HTERT RPE-1 (cell line): ENCODE data around the gene ELOF1.
"Not testable (repeated sequence)": the region's sequence is repeated elsewhere in the genome, so short reads cannot be mapped to it uniquely, and the experiment has no call there.

ENCODE experiments used
- in situ Hi-C: fragments of 300-500 bp; cut with MboI; formaldehyde crosslinking; loops from 4 replicates; pipeline ENCODE4 v1.14.3; 2020; ENCODE audit warnings: low sequenced_read_pairs

The ELOF1 gene

DNA sequence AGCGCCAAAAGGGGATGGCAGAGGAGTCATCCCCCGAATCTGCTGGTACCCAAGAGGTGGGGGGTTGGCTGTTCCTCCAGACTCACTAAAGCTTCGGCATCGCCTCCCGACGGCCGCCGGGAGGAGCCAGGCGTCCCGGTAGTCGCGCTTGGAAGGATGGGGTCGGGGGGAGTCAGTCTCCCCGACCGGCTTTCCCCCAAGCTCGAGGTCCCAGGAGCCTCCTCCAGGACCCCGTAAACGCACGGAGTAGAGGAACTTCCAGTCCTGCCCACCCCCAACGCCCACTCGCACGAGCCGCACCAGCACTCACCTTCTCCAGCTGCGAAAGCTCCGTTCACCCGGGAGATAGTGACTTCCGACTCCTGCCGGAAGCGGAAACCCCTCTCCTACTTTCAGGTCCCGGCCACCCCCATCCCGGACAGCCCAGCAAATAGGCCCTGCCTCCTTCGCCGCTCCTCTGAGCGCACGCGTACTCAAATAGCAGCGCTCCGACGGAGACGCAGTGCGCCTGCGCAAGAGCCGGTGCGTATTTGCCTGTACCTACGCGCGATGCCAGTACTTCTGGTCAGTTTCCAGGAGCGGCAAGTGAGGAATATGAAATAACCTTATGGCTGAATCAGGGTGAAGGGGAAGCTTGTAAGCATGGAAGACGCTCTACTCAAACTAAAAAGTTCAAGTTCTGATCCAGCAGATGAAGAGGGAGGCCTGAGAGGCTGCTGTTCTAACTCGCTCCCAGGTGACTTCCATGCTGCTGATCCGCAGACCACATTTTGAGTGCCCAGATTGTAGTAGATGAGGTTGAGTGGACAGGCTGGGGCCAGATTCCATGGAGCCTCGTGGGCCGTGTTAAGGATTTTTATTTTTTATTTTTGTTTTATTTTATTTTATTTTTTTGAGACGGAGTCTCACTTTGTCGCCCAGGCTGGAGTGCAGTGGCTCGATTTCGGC, at the start of gene ELOF1:
Gene ELOF1, minus strand, starts transcription at position 350 of the 948 bp plus-strand sequence. CDS start 4,883 bp downstream, outside the sequence.
- in situ Hi-C loops = no loop called here

DNA sequence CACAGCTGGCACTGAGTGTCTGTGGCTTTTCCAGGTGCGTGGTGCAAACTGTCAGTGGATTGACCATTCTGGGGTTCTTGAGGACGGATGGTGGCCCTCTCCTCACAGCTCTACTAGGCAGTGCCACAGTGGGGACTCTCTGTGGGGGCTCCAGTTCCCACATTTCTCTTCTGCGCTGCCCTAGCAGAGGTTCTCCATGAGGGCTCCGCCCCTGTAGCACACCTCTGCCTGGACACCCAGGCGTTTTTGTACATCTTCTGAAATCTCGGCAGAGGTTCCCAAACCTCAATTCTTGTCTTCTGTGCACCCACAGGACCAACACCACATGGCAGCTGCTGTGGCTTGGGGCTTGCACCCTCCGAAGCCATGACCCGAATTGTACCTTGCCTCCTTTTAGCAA, 47.5 kb upstream of the ELOF1 start:
- in situ Hi-C loops = no loop called here

DNA sequence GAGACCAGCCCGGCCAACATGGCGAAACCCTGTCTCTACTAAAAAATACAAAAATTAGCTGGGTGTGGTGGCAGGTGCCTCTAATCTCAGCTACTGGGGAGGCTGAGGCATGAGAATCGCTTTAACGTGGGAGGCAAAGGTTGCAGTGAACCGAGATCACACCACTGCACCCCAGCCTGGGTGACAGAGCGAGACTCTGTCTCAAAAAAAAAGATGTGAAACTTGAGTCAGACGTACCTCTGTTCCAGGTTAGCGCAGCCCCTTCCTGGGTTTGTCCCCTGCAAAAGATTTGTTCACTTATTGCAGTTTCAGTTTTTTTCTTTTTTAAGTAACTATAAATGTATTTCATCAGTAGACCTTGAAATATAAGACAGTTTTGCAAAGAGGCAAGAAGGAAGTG, 40.7 kb upstream of the ELOF1 start:
- in situ Hi-C loops = not testable (repeated sequence)

DNA sequence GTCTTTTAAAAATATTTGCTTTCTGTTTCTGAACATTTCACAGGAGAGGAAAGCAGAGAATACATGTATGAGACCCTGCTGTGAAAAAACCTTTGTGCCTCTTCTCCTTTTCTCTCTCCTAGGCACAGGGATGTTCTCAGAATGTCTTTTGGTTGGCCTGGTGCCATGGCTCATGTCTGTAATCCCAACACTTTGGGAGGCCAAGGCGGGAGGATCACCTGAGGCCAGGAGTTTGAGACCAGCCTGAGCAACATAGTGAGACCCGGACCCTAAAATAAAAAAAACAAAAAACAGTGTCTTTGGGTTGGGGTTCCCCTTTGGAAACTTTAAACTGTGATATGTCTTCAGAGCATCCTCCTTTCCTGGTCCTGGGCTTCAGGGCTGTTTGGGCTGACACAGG, 39.7 kb upstream of the ELOF1 start:
- in situ Hi-C loops = no loop called here

DNA sequence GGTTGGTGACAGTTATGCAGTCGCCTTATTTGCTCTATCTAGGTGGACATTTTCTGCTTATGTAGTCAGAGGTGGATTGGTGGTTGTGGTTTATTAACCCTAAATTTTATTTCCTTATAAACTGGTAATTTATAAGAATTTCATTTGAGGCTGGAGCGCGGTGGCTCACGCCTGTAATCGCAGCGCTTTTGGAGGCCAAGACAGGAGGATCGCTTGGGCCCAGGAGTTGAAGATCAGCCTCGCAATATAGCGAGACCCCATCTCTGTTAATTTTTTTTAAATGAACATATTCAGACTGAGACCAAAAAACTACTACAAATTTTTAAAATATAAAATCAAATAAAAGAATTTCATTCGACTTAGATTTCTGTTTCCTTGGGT, 39.1 kb upstream of the ELOF1 start:
- in situ Hi-C loops = no loop called here

DNA sequence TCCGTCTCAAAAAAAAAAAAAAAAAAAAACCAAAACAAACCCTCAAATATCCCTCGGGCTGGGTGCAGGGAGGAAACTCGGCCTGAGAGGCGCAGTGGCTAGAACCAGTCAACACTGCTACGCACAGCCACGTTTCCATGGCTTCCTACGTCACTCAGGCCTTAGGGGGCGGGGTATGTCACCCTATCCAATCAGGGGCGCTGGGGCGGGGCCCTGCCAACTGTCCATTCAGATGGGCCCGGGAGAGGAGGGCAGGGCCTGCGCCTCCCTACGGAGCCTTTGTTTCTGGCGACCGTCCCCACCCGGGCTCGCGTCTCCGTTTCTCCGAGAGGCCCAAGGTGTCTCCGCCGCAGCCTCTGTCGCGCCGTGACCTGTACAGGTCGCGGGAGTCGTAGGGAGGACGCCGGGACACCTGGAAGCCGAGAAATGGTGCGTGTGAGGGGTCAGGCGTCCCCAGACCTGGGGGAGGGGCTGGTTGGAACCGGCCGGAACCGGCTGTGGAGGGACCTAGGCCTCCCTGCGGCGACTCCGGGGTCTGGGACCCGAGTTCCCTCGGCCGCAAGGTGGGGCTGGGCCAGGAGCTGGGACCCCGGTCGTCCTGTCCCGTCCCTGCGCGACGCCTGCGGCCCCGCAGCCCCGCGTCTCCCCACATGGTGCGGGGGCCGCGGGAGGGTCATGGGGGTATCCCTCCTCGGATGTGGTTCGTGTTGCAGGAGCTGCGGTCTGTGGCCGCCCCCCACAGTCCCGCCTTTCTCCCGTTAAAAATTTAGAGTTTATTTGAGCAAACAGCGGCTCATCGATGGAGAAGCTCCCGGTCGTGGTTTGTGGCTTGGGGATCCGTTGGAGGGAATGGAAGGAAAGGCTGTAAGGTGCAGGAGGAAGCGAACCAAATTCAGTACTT, 38.4 kb upstream of the ELOF1 start, which contains the start of gene ZNF627:
Gene ZNF627, plus strand, starts transcription at position 282 of the 901 bp plus-strand sequence. Its CDS starts 145 bp downstream, at position 427.
- in situ Hi-C loops = no loop called here

DNA sequence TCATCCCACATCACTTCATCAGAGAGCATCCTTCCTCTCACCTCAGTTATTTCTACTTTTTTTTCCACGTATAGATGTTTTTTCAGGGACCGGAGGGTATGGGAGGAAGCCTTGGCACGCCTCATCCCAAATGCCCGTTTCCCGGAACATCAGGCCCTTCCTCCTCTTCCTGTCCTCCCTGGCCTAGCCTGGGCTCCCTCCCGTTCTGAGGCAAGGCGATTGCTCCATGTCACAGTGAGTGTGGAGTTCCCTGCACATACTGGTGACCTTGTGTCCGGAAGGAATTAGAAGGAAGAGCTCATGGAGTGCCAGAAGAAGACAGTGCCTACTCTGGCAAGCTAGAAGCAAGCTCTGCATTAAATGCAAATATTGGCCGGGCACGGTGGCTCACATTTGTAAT, 37.1 kb upstream of the ELOF1 start:
- in situ Hi-C loops = no loop called here

DNA sequence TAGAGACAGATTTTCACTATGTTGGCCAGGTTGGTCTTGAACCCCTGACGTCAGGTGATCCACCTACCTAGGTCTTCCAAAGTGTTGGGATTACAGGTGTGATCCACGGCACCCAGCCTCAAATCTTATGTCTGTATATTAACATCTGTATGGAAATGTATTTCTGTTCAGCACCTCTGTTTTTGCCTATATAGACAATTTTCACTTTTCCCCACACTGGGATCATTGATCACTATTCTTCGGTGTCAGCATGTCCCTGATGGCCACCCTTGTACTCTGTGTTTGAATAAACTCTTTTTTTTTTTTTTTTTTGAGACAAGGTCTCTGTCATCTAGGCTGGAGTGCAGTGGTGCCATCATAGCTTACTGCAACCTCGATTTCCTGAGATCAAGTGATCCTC, 35.1 kb upstream of the ELOF1 start:
- in situ Hi-C loops = no loop called here

DNA sequence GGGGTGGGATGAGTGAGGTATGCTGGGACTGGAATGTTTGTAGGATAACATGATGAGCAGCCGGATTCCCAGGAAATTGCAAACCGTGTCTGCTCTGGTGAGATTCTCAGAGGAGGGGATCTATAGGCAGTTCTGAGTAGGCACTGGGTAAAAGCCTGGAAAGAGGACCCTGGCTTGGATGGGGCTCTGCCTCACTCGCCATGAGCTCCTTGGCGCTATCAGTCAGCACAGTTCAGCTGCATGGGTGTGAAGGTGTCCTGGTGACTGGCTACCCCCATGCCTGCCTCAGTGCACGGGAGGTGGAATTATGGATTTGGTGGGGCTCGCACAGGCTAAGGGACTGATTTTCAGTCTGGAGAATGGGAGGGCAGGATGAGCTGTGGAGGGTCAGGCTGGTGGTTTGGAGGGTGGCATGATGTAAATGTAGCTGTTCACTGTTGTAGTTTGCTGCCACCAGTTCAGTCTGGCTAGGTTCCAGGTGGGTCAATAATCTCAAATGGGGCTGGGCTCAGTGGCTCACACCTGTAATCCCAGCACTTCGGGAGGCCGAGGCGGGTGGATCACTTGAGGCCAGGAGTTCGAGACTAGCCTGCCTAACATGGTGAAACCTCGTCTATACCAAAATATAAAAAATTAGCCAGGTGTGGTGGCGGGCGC, 29.1 kb upstream of the ELOF1 start:
- in situ Hi-C loops = no loop called here

DNA sequence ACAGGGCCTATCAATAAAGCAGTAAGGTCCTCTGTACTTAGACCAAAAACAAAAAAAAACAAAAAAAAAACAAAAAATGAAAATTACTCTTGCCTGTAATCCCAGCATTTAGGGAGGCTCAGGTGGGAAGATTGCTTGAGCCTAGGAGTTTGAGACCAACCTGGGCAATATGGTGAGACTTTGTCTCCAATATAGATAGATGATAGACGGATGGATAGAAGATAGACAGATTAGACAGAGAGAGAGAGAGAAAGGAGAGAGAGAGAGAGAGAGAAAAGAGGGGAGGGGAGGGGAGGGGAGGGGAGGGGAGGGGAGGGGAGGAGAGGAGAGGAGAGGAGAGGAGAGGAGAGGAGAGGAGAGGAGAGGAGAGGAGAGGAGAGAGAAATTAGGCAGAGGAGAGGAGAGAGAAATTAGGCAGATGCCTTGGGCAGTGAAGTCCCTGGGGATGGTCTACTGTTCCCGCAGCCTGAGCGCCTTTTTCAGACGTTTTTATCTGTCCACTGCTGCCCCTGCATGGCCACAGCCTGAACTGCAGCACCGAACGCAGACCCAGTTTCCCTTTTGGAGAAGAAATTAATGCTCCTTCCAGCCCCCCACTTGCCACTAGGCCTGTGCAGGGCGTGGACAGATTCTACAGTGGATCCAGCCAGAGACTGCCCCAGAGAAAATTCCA, 28.4 kb upstream of the ELOF1 start:
- in situ Hi-C loops = no loop called here

DNA sequence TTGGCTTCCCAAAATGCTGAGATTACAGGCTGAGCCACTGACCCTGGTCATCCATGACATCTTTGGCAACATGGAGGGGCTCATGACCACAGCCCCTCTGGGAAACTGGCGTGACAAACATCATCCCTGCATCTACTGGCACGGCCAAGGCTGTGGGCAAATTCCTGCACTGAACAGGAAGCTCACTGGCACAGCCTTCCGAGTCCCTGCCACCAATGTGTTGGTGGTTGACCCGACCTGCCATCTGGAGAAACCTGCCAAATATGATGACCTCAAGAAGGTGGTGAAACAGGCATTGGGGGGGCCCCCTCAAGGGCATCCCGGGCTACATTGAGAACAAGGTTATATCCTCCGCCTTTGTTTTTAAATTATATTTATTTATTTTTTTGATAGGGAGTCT, 27.3 kb upstream of the ELOF1 start:
- in situ Hi-C loops = no loop called here

DNA sequence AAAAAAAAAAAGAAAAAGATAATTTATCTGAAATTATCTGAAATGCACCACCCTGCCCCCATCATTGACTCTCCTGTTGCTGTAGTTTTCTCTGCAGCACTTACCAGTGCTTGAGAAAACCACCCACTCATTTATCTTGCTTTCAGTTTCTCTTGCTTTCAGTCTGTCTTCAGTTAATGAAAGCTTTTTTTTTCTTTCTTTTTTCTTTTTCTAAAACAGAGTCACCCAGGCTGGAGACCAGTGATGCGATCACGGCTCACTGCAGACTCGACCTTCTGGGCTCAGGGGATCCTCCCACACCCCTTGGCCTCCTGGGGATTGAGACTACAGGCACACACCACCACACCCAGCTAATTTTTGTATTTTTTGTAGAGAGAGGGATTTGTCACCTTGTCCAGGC, 22.7 kb upstream of the ELOF1 start:
- in situ Hi-C loops = no loop called here

DNA sequence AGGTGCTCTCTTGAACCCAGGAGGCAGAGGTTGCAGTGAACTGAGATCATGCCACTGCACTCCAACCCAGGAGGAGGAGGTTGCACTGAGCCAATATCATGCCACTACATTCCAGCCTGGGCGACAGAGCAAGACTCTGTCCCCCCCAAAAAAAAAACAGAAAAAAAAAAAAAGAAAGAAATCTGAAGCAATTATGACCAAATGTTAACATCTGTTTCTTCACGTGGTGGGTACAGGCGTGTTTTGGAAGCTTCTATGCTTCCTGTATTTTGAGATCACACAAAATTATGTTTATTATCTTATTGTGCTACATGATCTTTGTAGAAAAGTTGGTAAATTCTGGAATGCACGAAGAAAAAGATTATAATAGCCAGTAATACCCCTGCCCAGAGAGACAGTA, 21.1 kb upstream of the ELOF1 start:
- in situ Hi-C loops = no loop called here

DNA sequence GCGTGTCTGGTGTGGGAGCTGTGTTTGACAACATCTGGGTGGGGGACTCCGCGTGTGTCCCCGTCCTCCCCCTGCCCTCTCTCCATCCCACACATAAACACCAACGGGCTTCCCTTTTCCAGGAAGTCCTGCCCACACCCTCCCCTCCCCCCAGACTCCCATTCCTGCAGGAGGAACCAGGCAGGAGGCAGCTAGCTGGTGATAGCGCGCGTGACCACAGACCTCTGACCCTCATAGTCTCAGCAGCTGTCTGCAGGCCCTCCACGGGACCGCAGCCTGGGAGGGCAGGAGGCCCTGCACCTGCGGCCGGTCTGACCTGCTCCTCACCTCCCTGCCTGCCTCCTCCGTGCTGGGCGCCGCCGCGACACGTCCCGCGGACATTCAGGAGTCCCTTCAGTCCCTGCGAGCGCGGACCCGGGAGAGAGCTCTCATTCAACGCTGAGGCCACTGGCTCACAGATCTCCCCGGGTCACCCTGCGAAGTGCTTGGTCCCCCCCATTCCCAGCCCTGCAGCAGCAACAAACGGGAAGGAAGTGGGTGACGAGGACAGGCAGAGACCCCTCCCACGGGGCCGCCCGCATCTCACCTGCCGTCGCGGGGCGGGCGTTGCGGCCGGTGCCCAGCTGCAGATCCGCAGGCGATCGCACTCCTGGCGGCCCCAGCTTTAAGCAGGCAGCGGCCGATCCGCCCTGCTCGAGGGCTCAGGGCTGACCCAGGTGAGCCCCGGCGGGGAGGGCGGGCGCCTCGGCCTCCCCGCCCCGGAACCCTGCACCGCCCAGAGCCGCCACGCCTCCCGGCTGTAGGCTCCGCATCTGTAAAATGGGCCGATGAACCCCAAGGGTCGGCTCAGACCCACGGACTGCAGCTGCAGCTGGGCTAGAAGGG, 19.5 kb upstream of the ELOF1 start:
- in situ Hi-C loops = no loop called here

DNA sequence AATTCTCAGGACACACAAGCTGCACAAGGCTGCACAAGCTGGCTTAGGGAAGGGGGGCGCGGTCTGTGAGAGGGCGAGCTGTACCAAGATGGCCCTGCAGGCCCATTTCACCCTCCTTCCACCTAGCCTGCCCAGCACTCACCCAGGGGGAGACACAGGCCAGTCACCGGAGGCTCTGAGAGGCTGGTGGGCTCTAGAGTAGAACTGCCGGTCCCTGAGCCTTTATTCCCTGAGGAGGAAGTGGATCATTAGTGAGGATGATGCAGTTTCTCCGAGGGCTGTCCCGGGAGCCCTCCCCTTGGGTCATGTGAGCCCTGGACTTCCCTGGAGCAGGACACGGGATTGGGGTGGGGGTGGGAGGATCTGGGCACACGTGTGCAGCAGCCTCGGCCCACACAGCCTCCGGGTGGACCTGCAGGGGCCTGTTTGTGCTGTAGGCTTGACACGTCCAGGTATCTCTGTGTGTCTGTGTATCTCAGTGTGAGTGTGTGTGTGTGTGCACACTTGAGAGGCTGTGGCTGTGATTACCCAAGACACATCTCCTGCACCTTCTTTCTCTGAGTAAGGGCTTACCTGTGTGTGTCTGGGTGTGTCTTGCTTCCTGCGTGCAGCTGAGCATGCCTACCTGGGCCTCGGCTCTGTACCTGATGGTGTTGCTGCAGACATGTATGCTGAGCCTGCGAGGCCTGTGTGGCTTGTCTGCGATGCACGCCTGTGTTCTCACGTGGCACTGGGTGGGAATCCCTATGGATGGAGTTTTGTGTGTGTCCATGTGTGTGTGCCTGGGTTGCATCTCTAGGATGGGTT, 18.6 kb upstream of the ELOF1 start, which contains the start of gene ACP5:
Gene ACP5, minus strand, starts transcription at position 195 of the 807 bp plus-strand sequence. CDS start 328 bp downstream, outside the sequence.
- in situ Hi-C loops = no loop called here

DNA sequence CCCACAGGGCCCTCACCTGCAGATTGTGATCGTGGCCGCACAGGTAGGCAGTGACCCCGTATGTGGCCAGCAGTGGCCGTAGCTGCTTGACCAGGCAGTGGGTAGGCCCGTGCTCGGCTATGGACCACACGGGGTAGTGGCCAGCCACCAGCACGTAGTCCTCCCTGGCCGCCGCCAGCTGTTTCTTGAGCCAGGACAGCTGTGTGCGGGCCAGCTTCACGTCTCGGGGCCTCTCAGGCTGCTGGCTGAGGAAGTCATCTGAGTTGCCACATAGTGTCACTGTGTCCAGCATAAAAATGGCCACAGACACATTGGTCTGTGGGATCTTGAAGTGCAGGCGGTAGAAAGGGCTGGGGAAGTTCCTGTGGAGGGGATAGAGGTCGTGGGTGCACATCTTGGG, 17.2 kb upstream of the ELOF1 start:
- in situ Hi-C loops = no loop called here

DNA sequence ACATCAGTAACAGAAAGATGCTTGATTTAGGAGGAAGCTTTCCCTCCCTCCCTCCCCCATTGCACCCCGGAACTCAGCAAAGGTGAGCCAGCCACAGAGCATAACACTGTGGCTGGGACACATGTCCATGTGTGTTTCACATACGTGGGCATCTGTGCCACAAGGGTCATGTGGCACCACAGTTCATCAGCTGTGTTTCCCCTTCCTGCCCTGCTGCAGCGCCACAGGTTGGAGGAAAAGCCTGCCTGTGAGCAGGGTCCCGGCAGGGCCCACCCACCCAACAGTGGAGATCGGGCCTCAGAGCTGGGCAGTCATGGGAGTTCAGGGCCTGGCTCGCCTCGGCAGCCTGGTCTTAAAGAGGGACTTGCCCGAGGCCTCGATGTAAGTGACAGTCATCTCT, 15.7 kb upstream of the ELOF1 start:
- in situ Hi-C loops = no loop called here

DNA sequence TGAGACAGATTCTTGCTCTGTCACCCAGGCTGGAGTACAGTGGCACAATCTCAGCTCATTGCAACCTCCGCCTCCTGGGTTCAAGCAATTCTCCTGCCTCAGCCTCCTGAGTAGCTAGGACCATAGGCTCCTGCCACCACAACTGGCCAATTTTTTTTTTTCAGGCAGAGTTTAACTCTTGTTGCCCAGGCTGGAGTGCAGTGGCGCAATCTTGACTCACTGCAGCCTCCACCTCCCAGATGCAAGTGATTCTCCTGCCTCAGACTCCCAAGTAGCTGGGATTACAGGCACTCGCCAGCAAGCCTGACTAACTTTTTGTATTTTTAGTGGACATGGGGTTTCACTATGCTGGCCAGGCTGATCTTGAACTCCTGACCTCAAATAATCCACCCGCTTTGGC, 14.7 kb upstream of the ELOF1 start:
- in situ Hi-C loops = not testable (repeated sequence)

DNA sequence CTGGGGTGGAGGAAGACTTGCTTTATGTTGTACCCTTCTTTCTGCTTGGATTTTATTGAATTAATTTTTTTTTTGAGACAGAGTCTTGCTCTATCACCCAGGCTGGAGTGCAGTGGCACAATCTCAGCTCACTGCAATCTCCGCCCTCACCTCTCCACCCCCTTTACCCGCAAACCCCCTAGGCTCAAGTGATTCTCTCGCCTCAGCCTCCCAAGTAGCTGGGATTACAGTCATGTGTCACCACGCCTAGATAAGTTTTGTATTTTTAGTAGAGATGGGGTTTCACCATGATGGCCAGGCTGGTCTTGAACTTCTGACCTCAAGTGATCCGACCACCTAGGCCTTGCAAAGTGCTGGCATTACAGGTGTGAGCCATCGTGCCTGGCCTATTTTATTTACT, 14.3 kb upstream of the ELOF1 start:
- in situ Hi-C loops = not testable (repeated sequence)
